HG03045 (cell line): ENCODE results near the gene XRRA1.
"Not testable (repeated sequence)": the region's sequence is repeated elsewhere in the genome, so short reads cannot be mapped to it uniquely, and the experiment has no call there.

Source experiments
- ATAC-seq: cut with Tn5 transposase; IDR thresholded peaks from one replicate; pipeline ENCODE4 v1.9.1; 2021; ENCODE audit warnings: mild to moderate bottlenecking, moderate library complexity; ENCODE audit not compliant: unreplicated experiment

The XRRA1 gene

DNA sequence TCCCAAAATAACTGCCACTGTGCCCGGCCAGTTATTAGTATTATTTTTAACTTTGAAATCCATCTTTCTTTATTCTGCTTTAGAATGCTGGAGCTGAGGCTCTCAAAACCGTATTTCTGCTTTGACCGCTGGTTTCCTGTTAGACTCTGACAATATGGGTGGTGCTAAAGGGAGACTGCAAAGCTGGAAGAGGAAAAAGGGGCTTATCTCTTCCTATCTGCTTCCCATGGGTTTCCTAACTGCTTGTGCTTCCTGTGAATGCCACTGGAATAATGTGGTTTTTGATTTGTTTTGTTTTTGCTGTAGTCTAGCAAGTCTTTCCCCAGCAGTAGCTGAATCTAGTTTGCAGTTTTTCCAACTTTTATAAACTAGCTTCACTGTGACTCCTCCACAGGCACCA lies 43.6 kb downstream of the XRRA1 start:
- no peak for ATAC-seq

- no peak for ATAC-seq
Measured at GRCh38 chr11:74902342-74902741, 46.5 kb downstream of the XRRA1 start.

DNA sequence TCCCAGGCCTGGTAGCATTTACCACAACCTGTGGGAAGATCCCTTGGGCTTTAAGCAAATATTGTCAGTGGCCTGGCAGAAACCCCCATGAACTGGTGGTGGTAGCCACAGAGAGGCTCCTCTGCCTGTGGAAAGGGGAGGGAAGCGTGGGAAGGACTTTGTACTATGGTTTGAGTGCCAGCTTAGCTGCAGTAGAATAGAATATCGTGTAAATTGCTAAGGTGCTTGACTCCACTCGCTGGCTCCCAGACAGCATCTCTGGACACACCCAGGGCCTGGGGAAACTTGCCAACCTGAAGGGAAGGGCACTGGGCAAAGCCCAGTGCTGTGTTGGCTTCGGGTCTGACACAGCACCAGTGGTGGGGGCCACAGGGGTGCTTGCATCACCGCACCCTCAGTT lies 52.6 kb downstream of the XRRA1 start:
- ATAC-seq = no peak

DNA sequence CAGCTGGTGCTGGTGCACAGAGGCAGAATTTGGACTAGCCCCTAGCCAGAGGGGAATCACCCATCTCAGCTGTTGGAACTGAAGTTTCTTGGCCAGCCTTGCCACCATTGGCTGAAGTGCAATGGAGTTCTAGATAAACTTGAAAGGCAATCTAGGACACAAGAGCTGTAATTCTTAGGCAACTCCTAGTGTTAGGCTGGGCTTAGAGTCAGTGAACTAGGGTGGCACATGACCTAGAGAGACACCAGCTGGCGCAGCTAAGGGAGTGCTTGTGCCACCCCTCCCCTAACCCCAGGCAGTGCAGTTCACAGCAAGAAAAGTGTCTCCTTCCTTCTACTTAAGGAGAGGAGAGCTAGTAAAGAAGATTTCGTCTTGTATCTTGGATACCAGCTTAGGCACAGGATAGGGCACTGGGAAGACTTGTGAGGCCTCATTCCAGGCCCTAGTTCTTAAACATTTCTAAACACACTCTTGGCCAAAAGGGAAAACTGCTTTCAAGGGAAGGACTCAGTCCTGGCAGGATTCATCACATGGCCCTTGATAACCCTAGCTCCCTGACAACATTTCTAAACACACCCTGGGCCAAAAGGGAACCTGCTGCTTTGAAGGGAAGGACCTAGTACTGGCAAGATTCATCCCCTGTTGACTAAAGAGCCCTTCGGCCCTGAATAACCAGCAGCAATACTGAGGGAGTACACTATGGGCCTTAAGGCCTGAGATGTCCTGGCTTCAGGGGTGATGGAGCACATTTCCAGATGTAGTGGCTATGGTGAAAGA lies 53.4 kb downstream of the XRRA1 start:
- no peak for ATAC-seq

GRCh38 chr11:74893015-74893414 lies 55.9 kb downstream of the XRRA1 start:
- not testable (repeated sequence) for ATAC-seq

GRCh38 chr11:74877132-74877531 lies 71.8 kb downstream of the XRRA1 start:
- ATAC-seq = no peak

DNA sequence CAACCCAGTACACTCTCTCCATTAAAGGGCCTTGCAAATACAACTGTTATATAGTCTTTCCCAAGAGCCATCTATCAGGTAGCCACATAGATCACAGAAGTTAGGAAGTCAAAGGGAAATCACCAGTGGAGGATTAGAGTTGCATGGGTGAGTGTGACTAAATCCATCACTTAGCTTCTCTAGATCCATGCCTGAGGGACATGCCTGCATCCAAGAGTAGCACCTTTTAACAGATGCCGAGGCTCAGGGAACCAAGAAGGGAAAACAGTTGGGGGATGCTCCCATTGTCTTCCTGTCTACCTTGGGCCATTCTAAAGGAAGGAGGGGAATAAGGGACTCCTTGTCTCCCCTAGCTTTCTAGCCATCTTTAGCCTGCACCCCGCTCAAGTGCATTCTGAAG lies 77.9 kb downstream of the XRRA1 start:
- ATAC-seq = no peak

DNA sequence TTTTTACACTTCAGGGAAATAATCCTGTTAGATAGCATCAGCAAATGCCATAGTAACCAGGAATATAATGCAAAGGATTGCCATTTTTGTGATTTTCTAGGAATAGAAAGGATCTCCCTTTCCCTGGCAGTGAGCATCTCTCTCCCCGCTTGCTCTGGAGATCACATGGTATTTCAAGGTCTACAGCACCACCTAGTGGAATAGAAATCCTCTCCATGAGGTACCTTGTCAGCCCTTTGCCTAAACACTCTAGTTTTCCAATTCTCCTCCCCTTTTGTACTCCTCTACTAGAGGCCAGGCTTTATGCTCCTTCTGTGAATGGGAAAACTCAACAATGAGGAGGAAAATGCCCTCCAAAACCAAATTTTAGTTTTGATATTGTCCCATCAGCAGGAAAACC lies 78.4 kb downstream of the XRRA1 start:
- no peak for ATAC-seq

DNA sequence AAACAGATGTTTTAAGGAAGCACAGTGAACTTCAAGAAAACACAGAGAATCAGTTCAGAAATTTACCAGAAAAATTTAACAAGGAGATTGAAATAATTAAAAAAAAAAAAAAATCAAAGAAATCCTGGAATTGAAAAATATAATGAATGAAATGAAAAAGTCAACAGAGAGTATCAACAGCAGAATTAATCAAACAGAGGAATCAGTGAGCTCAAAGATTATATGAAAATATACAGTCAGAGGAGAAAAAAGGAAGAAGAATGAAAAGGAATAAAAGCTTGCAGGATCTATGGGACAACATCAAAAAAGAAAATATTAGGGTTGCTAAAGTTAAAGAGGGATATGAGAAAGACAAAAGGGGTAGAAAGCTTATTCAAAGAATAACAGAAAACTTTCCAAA lies 82.3 kb downstream of the XRRA1 start:
- no peak for ATAC-seq

GRCh38 chr11:74863410-74863809 lies 85.5 kb downstream of the XRRA1 start:
- ATAC-seq = no peak

DNA sequence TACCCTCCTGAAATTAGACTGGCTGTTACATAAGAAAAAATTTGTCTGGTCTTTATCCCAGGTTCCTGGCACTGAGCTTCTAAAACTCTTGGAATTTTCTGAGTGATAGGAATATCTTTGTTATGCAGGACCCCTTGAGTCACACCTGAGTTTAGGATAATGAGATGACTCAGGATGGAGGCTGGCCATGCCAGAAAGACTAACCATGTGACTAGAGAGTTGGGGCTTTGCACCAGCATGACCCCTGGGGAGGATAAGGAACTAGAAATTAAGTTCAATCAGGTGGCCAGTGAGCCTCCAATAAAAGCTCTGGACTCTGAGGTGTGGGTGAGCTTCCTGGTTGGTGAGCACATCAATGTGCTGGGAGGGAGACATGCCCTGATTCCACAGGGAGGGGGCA lies 88.1 kb downstream of the XRRA1 start:
- ATAC-seq = no peak

- no peak for ATAC-seq
Measured at GRCh38 chr11:74853223-74853622, 95.7 kb downstream of the XRRA1 start.

- ATAC-seq = no peak
Measured at GRCh38 chr11:74849525-74850391, 99.1 kb downstream of the XRRA1 start.

GRCh38 chr11:74847895-74848294 lies 101.0 kb downstream of the XRRA1 start:
- ATAC-seq = no peak

DNA sequence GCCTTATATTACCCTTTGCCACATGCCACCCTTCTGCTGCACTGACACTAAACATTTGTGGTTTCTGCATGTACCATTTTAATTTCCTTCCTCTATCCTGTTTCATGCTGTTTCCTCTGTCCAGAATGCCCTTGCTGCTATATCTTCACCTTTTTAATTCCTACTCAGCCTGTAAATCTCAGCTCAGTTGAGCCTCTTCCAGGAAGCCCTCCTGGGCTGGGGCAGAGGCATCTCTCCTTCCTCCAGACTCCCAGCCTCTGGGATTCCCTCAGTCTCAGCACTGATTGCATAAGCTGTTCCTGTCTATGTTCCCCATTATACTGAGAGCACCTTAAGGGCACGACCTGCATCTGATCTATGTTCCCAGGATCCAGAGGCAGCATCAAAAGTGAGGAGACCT lies 101.5 kb downstream of the XRRA1 start:
- ATAC-seq = no peak

GRCh38 chr11:74846770-74847169 lies 102.1 kb downstream of the XRRA1 start:
- ATAC-seq = no peak

DNA sequence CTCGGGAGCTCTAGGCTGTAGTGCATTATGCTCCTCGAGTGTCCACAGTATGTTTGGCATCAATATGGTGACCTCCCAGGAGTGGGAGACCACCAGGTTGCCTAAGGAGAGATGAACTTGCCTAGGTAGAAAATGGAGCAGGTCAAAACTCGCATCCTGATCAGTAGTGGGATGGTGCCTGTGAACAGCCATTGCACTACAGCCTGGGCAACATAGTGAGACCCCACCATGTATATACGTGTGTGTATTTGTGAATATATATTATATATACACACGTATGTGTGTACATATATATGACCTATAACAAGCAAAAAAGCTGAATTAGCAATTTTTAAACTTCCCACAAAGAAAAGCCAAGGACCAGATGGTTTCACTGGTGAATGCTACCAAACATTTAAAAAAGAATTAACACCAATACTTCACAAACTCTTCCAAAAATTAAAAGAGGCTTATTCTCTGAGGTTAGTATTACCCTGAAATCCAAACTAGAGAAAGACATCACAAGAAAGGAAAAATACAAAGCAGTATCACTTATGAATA lies 102.8 kb downstream of the XRRA1 start:
- ATAC-seq = no peak

GRCh38 chr11:74844865-74845264 lies 104.0 kb downstream of the XRRA1 start:
- ATAC-seq = no peak

- no peak for ATAC-seq
Measured at GRCh38 chr11:74844072-74844471, 104.8 kb downstream of the XRRA1 start.

DNA sequence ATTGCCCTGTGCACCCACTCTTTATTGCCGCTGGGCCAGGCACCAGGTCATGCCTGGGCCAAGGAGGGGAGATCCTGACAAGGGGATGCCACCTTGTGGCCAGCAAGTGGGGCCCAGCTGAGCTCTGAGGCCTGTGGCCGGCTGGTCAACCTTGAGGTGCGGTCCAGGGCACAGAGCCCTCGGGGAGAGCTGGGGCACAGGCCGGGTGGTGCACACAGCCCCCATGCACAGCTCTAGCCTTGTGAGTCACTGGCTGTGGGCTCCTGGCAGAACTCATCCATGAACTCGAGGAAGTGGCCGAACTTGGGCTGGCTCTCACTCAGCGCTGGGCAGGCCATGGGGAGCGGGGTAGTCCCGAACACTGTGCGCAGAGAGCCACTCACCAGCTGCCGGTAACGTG lies 105.9 kb downstream of the XRRA1 start:
- ATAC-seq = no peak

- no peak for ATAC-seq
Measured at GRCh38 chr11:74840486-74840885, 108.4 kb downstream of the XRRA1 start.

- no peak for ATAC-seq
Measured at GRCh38 chr11:74839971-74840370, 108.9 kb downstream of the XRRA1 start.
